Measurements from ENCODE around the gene USE1.

USE1 gene

GRCh38 chr19:17178291-17178690 is 36.9 kb upstream of the USE1 start:
- H3K36me3 ChIP-seq = peaks cover 100% of the 10 kb centered on the region
- no peaks in the 10 kb centered on the region for H3K9me3 ChIP-seq
- peaks cover 9% of the 10 kb centered on the region in 2 experiments for H3K4me1 ChIP-seq (ENCODE audit: control insufficient read depth in 1 of 2, insufficient read depth in 1 of 2, low read depth in 1 of 2, low read length in 1 of 2)
- H3K27me3 ChIP-seq = no peaks in the 10 kb centered on the region
- no peak for TF ChIP-seq CTCF (IDR thresholded peaks at IDR 0.05)
- H3K27ac ChIP-seq = no peak overlapping the region
- no peak overlapping the region for H3K4me3 ChIP-seq (ENCODE audit: low read depth in 1 of 2, low read length in 1 of 2)

- H3K27me3 ChIP-seq = no peaks in the 10 kb centered on the region
- TF ChIP-seq CTCF (IDR thresholded peaks at IDR 0.05) = no peak
- H3K9me3 ChIP-seq = no peaks in the 10 kb centered on the region
- H3K36me3 ChIP-seq = peaks cover 99% of the 10 kb centered on the region
- no peak overlapping the region for H3K27ac ChIP-seq
- H3K4me3 ChIP-seq (ENCODE audit: low read depth in 1 of 2, low read length in 1 of 2) = no peak overlapping the region
- H3K4me1 ChIP-seq (ENCODE audit: control insufficient read depth in 1 of 2, insufficient read depth in 1 of 2, low read depth in 1 of 2, low read length in 1 of 2) = peaks cover 24 to 25% of the 10 kb centered on the region in 2 experiments
Measured at GRCh38 chr19:17180997-17181702, 34.0 kb upstream of the USE1 start.

- TF ChIP-seq CTCF (IDR thresholded peaks at IDR 0.05) = no peak
- Histone ChIP-seq H3K27ac (peak overlapping the region; percentile 86), H3K4me3 (ENCODE audit: low read depth in 1 of 2, low read length in 1 of 2) (peak overlapping the region; percentile 4 to 36), H3K9me3 (no peaks in the 10 kb centered on the region), H3K4me1 (ENCODE audit: control insufficient read depth in 1 of 2, insufficient read depth in 1 of 2, low read depth in 1 of 2, low read length in 1 of 2) (peaks cover 24 to 25% of the 10 kb centered on the region in 2 experiments), H3K36me3 (peaks cover 99% of the 10 kb centered on the region), H3K27me3 (no peaks in the 10 kb centered on the region)
Measured at GRCh38 chr19:17183271-17183761, 31.8 kb upstream of the USE1 start.

GRCh38 chr19:17183858-17184321 is 31.3 kb upstream of the USE1 start:
- peak overlapping the region; percentile 86 for H3K27ac ChIP-seq
- H3K36me3 ChIP-seq = peaks cover 99% of the 10 kb centered on the region

GRCh38 chr19:17184371-17184841 is 30.8 kb upstream of the USE1 start:
- peaks cover 99% of the 10 kb centered on the region for H3K36me3 ChIP-seq
- H3K9me3 ChIP-seq = no peaks in the 10 kb centered on the region
- TF ChIP-seq CTCF (IDR thresholded peaks at IDR 0.05) = no peak
- peaks cover 24 to 25% of the 10 kb centered on the region in 2 experiments for H3K4me1 ChIP-seq (ENCODE audit: control insufficient read depth in 1 of 2, insufficient read depth in 1 of 2, low read depth in 1 of 2, low read length in 1 of 2)
- H3K27ac ChIP-seq = peak overlapping the region; percentile 86
- H3K27me3 ChIP-seq = no peaks in the 10 kb centered on the region
- peak overlapping the region; percentile 4 to 36 for H3K4me3 ChIP-seq (ENCODE audit: low read depth in 1 of 2, low read length in 1 of 2)

More at GRCh38 chr19:17183858-17184321, 31.3 kb upstream of the USE1 start:
- H3K9me3 ChIP-seq = no peaks in the 10 kb centered on the region
- no peak for TF ChIP-seq CTCF (IDR thresholded peaks at IDR 0.05)
- H3K27me3 ChIP-seq = no peaks in the 10 kb centered on the region
- H3K4me1 ChIP-seq (ENCODE audit: control insufficient read depth in 1 of 2, insufficient read depth in 1 of 2, low read depth in 1 of 2, low read length in 1 of 2) = peaks cover 24 to 25% of the 10 kb centered on the region in 2 experiments
- peak overlapping the region; percentile 4 to 36 for H3K4me3 ChIP-seq (ENCODE audit: low read depth in 1 of 2, low read length in 1 of 2)
